Uterus (tissue), 4 donors: ENCODE data around the gene EPHB6. TPM values are rescaled to one million over a fixed set of nuclear protein-coding genes. Genes with fewer than 3 reads are reported as not detected.

Experiments used
- DNase-seq, 2 donors: peaks; one replicate each; pipeline ENCODE4 v3.0.0-alpha.2; 2019 to 2020
- H3K27ac ChIP-seq, 2 donors: fragments of 200-600 bp; sonication (generic); 1 replicate in 1 of 2; 2 replicates in 1 of 2; pipeline ENCODE4 v1.5.1; 2016 to 2018
- H3K27me3 ChIP-seq, 2 donors: fragments of 200-600 bp; sonication (generic); one replicate each; pipeline ENCODE4 v1.5.1; 2018 to 2019; ENCODE audit warnings: control low read depth in 1 of 2
- H3K36me3 ChIP-seq, 2 donors: fragments of 200-600 bp; sonication (generic); one replicate each; pipeline ENCODE4 v1.5.1; 2019; ENCODE audit warnings: control low read depth in 1 of 2
- H3K4me1 ChIP-seq, 2 donors: fragments of 200-600 bp; sonication (generic); one replicate each; pipeline ENCODE4 v1.5.1; 2018 to 2019; ENCODE audit warnings: control low read depth in 1 of 2
- H3K4me3 ChIP-seq, 2 donors: fragments of 200-600 bp; sonication (generic); 1 replicate in 1 of 2; 2 replicates in 1 of 2; pipeline ENCODE4 v1.5.1; 2018 to 2019; ENCODE audit warnings: mild to moderate bottlenecking in 1 of 2
- H3K9me3 ChIP-seq, 2 donors: fragments of 200-600 bp; sonication (generic); one replicate each; pipeline ENCODE4 v1.5.1; 2019; ENCODE audit warnings: control low read depth in 1 of 2
- POLR2A ChIP-seq, 2 donors: fragments of 450-650 bp; IDR thresholded peaks; one replicate each; pipeline ENCODE4 v1.6.1; 2016; ENCODE audit warnings: antibody characterized with exemption in 2 of 2, mild to moderate bottlenecking in 1 of 2, moderate library complexity in 1 of 2
- intact Hi-C: fragments of 100-400 bp; cut with DNase I; formaldehyde crosslinking; loops from one replicate; pipeline ENCODE4 v1.15.1; 2023; ENCODE audit warnings: low total_unique reads
- total RNA-seq, 4 donors: library from RNA; depleted of rRNA in 3 of 4; stranded (reverse); fragments of >200 nt in 3 of 4; gene quantifications; one replicate each; pipeline versions ENCODE4 v1.1.0 to v1.2.4, GENCODE V29; 2014 to 2023
- TF ChIP-seq, protein P1 (sequence below), 4 experiments: fragments of 200-600 bp in 2 of 4; fragments of 450-650 bp in 2 of 4; sonication (generic) in 2 of 4; IDR thresholded peaks; one replicate each; pipeline ENCODE4 v1.5.1; 2016 to 2019; ENCODE audit warnings: antibody characterized with exemption in 4 of 4, mild to moderate bottlenecking in 2 of 4, moderate library complexity in 1 of 4
- donor health status: DM: yes; HTN: yes; CAD: no.

Gene EPHB6
- total RNA-seq, 4 donors from 2014 or later: 1.5 to 34.6 (median 21.9) TPM

DNA sequence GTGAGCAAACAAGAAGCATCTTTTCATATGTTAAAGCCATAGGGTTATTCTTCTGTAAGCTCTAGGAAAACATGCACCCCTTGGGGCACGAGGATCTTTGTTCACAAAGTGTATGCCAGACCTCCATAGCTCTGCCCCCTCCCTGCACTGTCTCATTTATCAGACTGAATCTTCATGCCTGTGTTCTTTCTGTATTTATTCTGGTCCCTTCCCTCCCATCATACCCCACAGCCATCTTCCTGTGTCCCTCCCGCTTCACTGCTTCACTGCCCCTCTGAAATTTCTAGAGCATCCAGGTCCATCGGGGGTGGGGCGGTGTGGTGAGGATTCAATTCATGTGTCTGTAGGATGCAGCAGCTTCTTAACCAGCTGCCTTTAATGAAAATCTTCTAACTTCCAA, 7.5 kb downstream of the EPHB6 start:
- no peaks in the 10 kb centered on the region for H3K4me1 ChIP-seq
- H3K36me3 ChIP-seq: no peaks in the 10 kb centered on the region
- H3K27ac ChIP-seq: no peak overlapping the region
- H3K4me3 ChIP-seq: no peak overlapping the region
- no peak for TF ChIP-seq POLR2A (IDR thresholded peaks at IDR 0.05)
- TF ChIP-seq, protein P1, sequence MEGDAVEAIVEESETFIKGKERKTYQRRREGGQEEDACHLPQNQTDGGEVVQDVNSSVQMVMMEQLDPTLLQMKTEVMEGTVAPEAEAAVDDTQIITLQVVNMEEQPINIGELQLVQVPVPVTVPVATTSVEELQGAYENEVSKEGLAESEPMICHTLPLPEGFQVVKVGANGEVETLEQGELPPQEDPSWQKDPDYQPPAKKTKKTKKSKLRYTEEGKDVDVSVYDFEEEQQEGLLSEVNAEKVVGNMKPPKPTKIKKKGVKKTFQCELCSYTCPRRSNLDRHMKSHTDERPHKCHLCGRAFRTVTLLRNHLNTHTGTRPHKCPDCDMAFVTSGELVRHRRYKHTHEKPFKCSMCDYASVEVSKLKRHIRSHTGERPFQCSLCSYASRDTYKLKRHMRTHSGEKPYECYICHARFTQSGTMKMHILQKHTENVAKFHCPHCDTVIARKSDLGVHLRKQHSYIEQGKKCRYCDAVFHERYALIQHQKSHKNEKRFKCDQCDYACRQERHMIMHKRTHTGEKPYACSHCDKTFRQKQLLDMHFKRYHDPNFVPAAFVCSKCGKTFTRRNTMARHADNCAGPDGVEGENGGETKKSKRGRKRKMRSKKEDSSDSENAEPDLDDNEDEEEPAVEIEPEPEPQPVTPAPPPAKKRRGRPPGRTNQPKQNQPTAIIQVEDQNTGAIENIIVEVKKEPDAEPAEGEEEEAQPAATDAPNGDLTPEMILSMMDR (IDR thresholded peaks at IDR 0.05): no peak
- intact Hi-C loops: no loop called here
- H3K27me3 ChIP-seq: no peaks in the 10 kb centered on the region
- no peaks in the 10 kb centered on the region for H3K9me3 ChIP-seq
- no peak for DNase-seq

DNA sequence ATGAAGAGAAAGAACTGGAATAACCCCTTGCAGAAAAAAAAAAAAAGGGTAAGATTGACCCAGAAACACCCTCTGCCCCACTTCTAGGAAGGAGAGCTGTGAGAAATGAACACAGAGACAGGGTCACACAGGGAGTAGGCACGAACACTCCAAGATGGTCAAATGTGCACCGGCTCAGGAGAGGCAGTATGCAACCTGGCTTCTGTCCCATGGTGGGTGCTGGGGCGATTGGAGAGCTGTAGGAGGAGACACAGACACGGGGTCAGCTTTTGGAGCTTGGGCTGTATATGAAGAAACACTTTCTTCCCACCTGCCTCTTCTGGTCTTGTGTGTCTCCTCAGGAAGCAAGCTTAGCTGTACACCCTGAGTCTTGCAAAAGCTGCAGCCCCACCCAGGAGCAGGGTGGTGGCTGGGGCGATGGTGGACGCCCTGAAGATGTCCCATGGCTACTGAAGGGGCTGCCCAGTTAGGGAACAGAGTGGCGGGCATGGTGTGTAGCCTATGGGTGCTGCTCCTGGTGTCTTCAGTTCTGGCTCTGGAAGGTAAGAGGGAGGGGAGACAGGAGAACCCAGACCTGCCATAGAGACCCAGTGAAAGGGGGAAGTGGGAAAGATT, 8.0 kb downstream of the EPHB6 start:
- Histone ChIP-seq H3K27me3 (no peaks in the 10 kb centered on the region), H3K27ac (no peak overlapping the region), H3K36me3 (no peaks in the 10 kb centered on the region), H3K4me1 (no peaks in the 10 kb centered on the region), H3K4me3 (no peak overlapping the region), H3K9me3 (no peaks in the 10 kb centered on the region)
- intact Hi-C loops: no loop called here
- no peak for DNase-seq
- TF ChIP-seq, protein P1 (IDR thresholded peaks at IDR 0.05): no peak

DNA sequence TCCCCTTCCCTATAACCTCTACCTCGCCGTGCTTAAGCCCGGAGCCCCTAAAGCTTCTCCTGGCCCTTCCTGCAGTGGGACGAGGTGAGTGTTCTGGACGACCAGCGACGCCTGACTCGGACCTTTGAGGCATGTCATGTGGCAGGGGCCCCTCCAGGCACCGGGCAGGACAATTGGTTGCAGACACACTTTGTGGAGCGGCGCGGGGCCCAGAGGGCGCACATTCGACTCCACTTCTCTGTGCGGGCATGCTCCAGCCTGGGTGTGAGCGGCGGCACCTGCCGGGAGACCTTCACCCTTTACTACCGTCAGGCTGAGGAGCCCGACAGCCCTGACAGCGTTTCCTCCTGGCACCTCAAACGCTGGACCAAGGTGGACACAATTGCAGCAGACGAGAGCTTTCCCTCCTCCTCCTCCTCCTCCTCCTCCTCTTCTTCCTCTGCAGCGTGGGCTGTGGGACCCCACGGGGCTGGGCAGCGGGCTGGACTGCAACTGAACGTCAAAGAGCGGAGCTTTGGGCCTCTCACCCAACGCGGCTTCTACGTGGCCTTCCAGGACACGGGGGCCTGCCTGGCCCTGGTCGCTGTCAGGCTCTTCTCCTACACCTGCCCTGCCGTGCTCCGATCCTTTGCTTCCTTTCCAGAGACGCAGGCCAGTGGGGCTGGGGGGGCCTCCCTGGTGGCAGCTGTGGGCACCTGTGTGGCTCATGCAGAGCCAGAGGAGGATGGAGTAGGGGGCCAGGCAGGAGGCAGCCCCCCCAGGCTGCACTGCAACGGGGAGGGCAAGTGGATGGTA, 9.2 kb downstream of the EPHB6 start:
- no peaks in the 10 kb centered on the region for H3K9me3 ChIP-seq
- no peak for TF ChIP-seq POLR2A (IDR thresholded peaks at IDR 0.05)
- TF ChIP-seq, protein P1 (IDR thresholded peaks at IDR 0.05): no peak
- H3K4me1 ChIP-seq: no peaks in the 10 kb centered on the region
- H3K27ac ChIP-seq: no peak overlapping the region
- H3K27me3 ChIP-seq: no peaks in the 10 kb centered on the region
- H3K36me3 ChIP-seq: no peaks in the 10 kb centered on the region
- no peak overlapping the region for H3K4me3 ChIP-seq
- intact Hi-C loops: no loop called here
- no peak for DNase-seq

DNA sequence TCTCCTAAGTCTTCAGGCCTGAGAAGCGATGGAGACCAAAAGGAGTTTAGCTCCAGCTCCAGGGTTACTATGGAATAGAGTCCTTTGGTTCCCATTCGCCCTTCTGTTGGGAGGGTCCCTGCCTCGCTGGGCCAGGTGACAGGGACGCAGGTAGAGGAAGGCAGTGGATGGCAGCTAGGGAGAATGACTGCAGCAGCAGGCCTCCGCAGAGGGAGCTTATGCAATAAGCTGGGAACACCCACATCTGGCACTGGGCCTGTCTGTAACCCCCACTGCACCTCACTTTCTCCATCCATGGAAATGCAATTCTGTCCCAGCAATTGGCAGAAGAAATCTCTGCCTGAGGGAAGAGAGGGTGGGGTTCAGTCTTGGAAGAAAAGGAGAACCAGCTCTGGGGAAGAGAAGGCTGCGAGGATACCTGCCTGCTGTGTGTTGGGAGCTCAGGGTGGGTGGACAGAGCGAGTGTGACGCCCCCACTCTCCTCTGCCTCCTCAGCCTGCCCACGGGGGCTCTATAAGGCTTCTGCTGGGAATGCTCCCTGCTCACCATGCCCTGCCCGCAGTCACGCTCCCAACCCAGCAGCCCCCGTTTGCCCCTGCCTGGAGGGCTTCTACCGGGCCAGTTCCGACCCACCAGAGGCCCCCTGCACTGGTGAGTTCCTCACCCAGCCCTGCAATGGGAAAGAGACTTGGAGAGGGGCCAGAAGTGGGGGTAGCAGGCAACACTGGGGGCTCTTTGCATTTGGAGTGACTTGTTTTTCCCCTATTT, 10.3 kb downstream of the EPHB6 start:
- H3K27ac ChIP-seq: no peak overlapping the region
- H3K4me1 ChIP-seq: no peaks in the 10 kb centered on the region
- H3K36me3 ChIP-seq: no peaks in the 10 kb centered on the region
- no peak for DNase-seq
- H3K9me3 ChIP-seq: no peaks in the 10 kb centered on the region
- H3K27me3 ChIP-seq: no peaks in the 10 kb centered on the region
- TF ChIP-seq POLR2A (IDR thresholded peaks at IDR 0.05): no peak
- TF ChIP-seq, protein P1 (IDR thresholded peaks at IDR 0.05): no peak
- intact Hi-C loops: no loop called here
- H3K4me3 ChIP-seq: no peak overlapping the region

DNA sequence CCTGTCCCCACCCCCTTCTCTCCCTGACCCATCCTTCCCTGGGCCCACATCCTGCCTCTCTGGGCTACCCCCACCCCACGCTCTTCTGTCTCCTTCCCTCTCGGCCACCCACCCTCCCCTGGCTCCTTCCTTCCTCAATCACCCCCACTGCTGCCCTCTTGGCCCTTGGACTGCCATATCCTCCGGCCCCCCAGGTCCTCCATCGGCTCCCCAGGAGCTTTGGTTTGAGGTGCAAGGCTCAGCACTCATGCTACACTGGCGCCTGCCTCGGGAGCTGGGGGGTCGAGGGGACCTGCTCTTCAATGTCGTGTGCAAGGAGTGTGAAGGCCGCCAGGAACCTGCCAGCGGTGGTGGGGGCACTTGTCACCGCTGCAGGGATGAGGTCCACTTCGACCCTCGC, 10.9 kb downstream of the EPHB6 start:
- H3K27ac ChIP-seq: no peak overlapping the region
- H3K4me1 ChIP-seq: no peaks in the 10 kb centered on the region
- H3K9me3 ChIP-seq: no peaks in the 10 kb centered on the region
- TF ChIP-seq, protein P1 (IDR thresholded peaks at IDR 0.05): no peak
- TF ChIP-seq POLR2A (IDR thresholded peaks at IDR 0.05): no peak
- intact Hi-C loops: no loop called here
- no peak for DNase-seq
- no peak overlapping the region for H3K4me3 ChIP-seq
- H3K27me3 ChIP-seq: no peaks in the 10 kb centered on the region
- H3K36me3 ChIP-seq: no peaks in the 10 kb centered on the region
